Prostate gland (tissue), 2 donors: ENCODE results near the gene DCAF7.

Experiments used
- CTCF ChIP-seq, 4 experiments: fragments of 200-600 bp in 2 of 4; fragments of 450-650 bp in 2 of 4; sonication (generic) in 2 of 4; IDR thresholded peaks; 1 replicate in 3 of 4; 2 replicates in 1 of 4; pipeline ENCODE4 v1.5.1; 2016 to 2019; ENCODE audit warnings: antibody characterized with exemption in 4 of 4, mild to moderate bottlenecking in 2 of 4, moderate library complexity in 2 of 4
- POLR2A ChIP-seq: fragments of 450-650 bp; IDR thresholded peaks from one replicate; pipeline ENCODE4 v1.6.1; 2016; ENCODE audit warnings: antibody characterized with exemption, mild to moderate bottlenecking

DNA sequence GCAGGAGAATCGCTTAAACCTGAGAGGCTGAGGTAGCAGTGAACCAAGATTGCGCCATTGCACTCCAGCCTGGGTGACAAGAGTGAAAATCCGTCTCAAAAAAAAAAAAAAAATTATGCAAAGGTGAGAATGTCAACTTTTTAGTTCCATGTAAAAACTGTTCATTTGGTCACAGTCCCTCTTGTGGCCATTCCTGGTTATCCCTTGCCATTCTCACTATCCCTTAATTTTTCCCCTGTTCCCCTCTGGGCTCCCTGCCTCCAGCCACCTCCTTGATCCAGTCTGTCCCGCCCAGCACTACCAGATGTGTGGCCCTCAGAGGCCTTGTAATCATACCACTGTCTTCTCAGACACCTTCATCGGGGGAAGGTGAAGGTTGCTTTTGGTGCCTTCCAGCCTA is 23.4 kb downstream of the DCAF7 start:
- TF ChIP-seq CTCF (IDR thresholded peaks at IDR 0.05) (peak in 1 of 4 experiments; percentile 5), POLR2A (no peak)
